Lower leg skin (tissue), 4 donors: ENCODE data around the gene LIG3. TPM values are rescaled to one million over a fixed set of nuclear protein-coding genes. Genes with fewer than 3 reads are reported as not detected.

Source experiments
- DNase-seq, 2 donors: peaks; one replicate each; pipeline ENCODE4 v3.0.0-alpha.2; 2019; ENCODE audit warnings: low spot score in 2 of 2
- H3K4me3 ChIP-seq: fragments of 200-600 bp; sonication (generic); 2 replicates; pipeline ENCODE4 v1.5.1; 2017; ENCODE audit warnings: mild to moderate bottlenecking, low read depth; ENCODE audit not compliant: poor library complexity, severe bottlenecking
- CTCF ChIP-seq, 3 donors: fragments of 450-650 bp; IDR thresholded peaks; one replicate each; pipeline ENCODE4 v1.5.1; 2016; ENCODE audit warnings: antibody characterized with exemption in 3 of 3, mild to moderate bottlenecking in 3 of 3, moderate library complexity in 2 of 3
- POLR2A ChIP-seq, 2 donors: fragments of 450-650 bp; IDR thresholded peaks; one replicate each; pipeline ENCODE4 v1.6.1; 2016 to 2017; ENCODE audit warnings: antibody characterized with exemption in 2 of 2, mild to moderate bottlenecking in 1 of 2, moderate library complexity in 1 of 2
- WGBS, 2 donors: methylation state at CpG; one replicate each; pipeline ENCODE4 v1.1.5; 2018; 5-methylcytosine and 5-hydroxymethylcytosine counted together
- intact Hi-C: fragments of 100-400 bp; cut with DNase I; formaldehyde crosslinking; loops from one replicate; pipeline ENCODE4 v1.15.0; 2023; ENCODE audit warnings: low total_unique reads
- total RNA-seq, 4 donors: library from RNA; depleted of rRNA; stranded (reverse); fragments of >200 nt; gene quantifications; one replicate each; pipeline ENCODE4 v1.1.0, GENCODE V29; 2016

Gene LIG3
- total RNA-seq, 4 donors from 2014 or later: 13.7 to 67.6 (median 29.9) TPM

DNA sequence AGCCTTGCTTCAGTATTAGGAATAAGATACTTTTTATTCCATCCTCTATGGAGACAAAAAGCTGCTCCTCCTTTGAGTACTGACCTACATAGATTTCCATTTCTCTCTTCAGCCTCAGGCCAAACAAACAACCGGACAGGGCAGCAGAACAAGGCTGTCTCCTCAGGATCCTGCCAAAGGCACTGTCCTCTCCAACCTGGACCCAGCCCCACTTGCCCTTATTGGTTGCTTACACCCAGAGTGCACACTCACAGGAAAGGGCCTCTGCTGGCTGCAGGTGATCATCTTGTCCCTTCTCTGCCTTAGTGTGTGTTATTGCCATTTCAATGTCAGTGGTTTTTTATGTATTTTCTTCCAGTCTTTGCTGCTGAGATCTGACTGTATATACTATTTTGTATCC is 26.6 kb downstream of the LIG3 start:
- no peak overlapping the region for H3K4me3 ChIP-seq
- WGBS, 2 donors: 74 to 93% methylated on average over 1 of the region's 1 CpG
- no peak for DNase-seq
- intact Hi-C loops: no loop called here
- TF ChIP-seq POLR2A (IDR thresholded peaks at IDR 0.05) (no peak), CTCF (IDR thresholded peaks at IDR 0.05) (no peak)

DNA sequence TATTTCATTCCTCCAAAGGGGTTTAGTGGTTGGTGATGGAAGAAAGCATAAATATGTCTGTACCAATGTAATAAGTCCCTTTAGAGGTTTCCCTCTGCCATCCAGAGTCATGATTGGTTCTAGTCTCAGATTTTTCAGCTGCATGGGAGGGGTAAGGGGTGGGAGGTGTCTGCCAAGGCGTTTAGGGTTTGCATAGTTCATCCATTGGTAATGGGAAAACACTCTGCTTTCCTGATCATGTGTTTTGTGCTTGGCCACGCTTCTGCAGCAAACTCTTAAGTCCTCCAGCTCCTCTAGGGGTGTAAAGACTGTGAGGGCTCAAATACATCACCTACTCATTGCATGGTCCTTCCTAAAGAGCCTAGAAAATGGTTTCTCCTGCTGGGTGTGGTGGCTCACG is 29.8 kb downstream of the LIG3 start:
- no peak for TF ChIP-seq CTCF (IDR thresholded peaks at IDR 0.05)
- no peak for TF ChIP-seq POLR2A (IDR thresholded peaks at IDR 0.05)
- H3K4me3 ChIP-seq: no peak overlapping the region
- no peak for DNase-seq
- intact Hi-C loops: no loop called here
- 63 to 73% methylated on average over 3 of the region's 3 CpGs for WGBS, 2 donors

DNA sequence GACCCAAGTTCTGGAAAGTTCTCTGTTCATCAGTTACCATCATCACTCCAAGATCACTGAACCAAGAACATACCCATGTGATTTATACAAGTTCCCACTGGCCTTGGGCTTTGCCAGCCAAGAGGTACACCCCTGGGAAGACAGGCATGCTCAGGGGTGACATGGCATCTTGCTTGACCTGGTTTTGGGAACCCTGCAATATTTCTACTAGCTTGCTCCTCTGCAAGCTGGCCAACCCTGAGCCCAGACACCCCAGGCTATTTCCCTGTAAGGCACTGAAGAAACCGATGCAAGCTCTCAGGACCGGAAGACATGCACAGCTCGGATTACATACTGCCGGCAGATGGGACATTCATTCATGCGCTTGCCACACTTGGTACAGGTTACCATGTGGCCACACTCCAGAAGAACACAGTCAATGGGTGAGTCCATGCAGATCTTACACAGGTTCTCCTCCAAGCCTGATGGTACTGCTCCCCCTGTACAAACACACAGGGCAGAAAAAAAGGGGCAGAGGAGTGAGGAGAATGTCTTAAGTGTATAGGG is 31.4 kb downstream of the LIG3 start:
- H3K4me3 ChIP-seq: no peak overlapping the region
- whole genome bisulfite sequencing, 2 donors: 20 to 49% methylated on average over 5 of the region's 5 CpGs
- intact Hi-C loops: no loop called here
- TF ChIP-seq CTCF (IDR thresholded peaks at IDR 0.05) (no peak), POLR2A (IDR thresholded peaks at IDR 0.05) (no peak)
- DNase-seq: no peak

DNA sequence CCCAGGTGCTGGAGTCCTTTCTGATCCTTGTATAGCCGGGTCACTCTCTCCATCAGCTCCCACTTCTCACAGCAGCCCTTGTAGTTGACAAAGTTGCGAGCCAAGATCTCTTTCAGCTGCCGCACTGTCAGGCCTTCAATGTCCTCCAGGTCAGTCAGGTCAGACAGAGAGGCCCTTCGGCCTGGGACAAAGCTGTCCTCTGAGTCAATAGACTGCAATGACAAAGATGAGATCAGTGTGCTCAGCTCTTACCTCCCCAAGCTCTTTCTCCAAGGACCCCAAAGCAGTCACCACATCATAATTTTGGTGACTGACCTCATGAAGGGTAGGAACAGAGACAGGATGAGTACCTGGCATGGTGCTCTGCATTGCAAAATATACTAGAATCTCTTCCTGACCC is 36.1 kb downstream of the LIG3 start:
- TF ChIP-seq POLR2A (IDR thresholded peaks at IDR 0.05): no peak
- TF ChIP-seq CTCF (IDR thresholded peaks at IDR 0.05): no peak
- intact Hi-C loops: no loop called here
- no peak for DNase-seq
- H3K4me3 ChIP-seq: no peak overlapping the region
- 97 to 100% methylated on average over 4 of the region's 4 CpGs for WGBS, 2 donors

GRCh38 chr17:35017021-35017420 is 36.7 kb downstream of the LIG3 start:
- 94 to 99% methylated on average over 4 of the region's 4 CpGs for whole genome bisulfite sequencing, 2 donors
- H3K4me3 ChIP-seq: no peak overlapping the region
- no peak for DNase-seq
- intact Hi-C loops: no loop called here
- TF ChIP-seq CTCF (IDR thresholded peaks at IDR 0.05) (no peak), POLR2A (IDR thresholded peaks at IDR 0.05) (no peak)

DNA sequence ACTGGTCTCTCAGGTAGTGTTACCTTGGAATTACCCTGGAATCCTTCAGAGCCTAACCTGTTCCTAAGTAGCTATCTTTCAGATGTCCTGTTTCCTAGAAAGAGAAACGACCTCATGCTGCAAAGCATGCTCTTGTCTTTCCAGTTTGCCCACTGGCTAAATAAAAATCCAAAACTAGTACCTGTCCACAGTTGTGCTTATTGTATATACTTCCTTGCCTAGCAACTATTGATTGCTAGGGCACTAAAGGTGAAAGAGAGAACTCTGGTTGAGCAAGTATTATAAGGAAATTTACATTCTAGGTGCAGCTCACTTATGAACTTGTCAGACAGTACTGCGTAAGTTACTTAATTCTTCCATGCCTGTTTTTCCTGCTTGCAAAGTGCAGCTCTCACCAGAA is 38.5 kb downstream of the LIG3 start:
- DNase-seq: no peak

More for the DNA sequence above, 38.5 kb downstream of the LIG3 start:
- 57 to 75% methylated on average over 2 of the region's 2 CpGs for WGBS, 2 donors
- H3K4me3 ChIP-seq: no peak overlapping the region
- intact Hi-C loops: no loop called here
- TF ChIP-seq CTCF (IDR thresholded peaks at IDR 0.05) (no peak), POLR2A (IDR thresholded peaks at IDR 0.05) (no peak)
